DND-41 (cell line): Measurements from ENCODE around the gene DNER.

Experiments used
- ATAC-seq: fragments of 200-7000 bp; cut with Tn5 transposase; 3 replicates; pipeline ENCODE4 v1.9.1; 2021; ENCODE audit warnings: low read depth; ENCODE audit not compliant: insufficient read depth
- DNase-seq: peaks from one replicate; pipeline ENCODE4 v3.0.0-alpha.2; 2020
- H2AFZ ChIP-seq: 2 replicates; pipeline ENCODE4 v1.6.0; 2012; ENCODE audit warnings: low read depth, low read length
- H3K27ac ChIP-seq: 2 replicates; pipeline ENCODE4 v1.5.1; 2012; ENCODE audit warnings: low read length, inconsistent platforms
- H3K27me3 ChIP-seq: fragments of 200-600 bp; sonication (generic); 2 replicates; pipeline ENCODE4 v1.6.0; 2012; ENCODE audit warnings: low read length, mild to moderate bottlenecking, inconsistent platforms; ENCODE audit not compliant: insufficient read depth, poor library complexity
- H3K36me3 ChIP-seq: 2 replicates; pipeline ENCODE4 v1.5.1; 2012; ENCODE audit warnings: low read length, inconsistent platforms; ENCODE audit not compliant: insufficient read depth
- H3K4me1 ChIP-seq: 2 replicates; pipeline ENCODE4 v1.5.1; 2012; ENCODE audit warnings: mild to moderate bottlenecking, low read length; ENCODE audit not compliant: insufficient read depth
- H3K4me2 ChIP-seq: 2 replicates; pipeline ENCODE4 v1.6.0; 2012; ENCODE audit warnings: mild to moderate bottlenecking, moderate library complexity, low read length, inconsistent platforms; ENCODE audit not compliant: insufficient read depth
- H3K4me3 ChIP-seq, 2 experiments: fragments of 200-600 bp in 1 of 2; shearing (Covaris generic) in 1 of 2; 2 replicates each; pipeline ENCODE4 v1.5.1; 2012 to 2016; ENCODE audit warnings: inconsistent platforms in 2 of 2, low read length in 2 of 2, mild to moderate bottlenecking in 2 of 2, low read depth in 1 of 2, moderate library complexity in 1 of 2
- H3K79me2 ChIP-seq: 2 replicates; pipeline ENCODE4 v1.6.0; 2012; ENCODE audit warnings: low read length, inconsistent platforms; ENCODE audit not compliant: insufficient read depth
- H3K9ac ChIP-seq: 2 replicates; pipeline ENCODE4 v1.6.0; 2012; ENCODE audit warnings: low read depth, mild to moderate bottlenecking, inconsistent platforms, low read length, moderate library complexity
- H3K9me3 ChIP-seq: 2 replicates; pipeline ENCODE4 v1.5.1; 2012; ENCODE audit warnings: low read length, moderate library complexity, mild to moderate bottlenecking, inconsistent platforms; ENCODE audit not compliant: insufficient read depth, severe bottlenecking
- H4K20me1 ChIP-seq: 2 replicates; pipeline ENCODE4 v1.6.0; 2012; ENCODE audit warnings: low read length; ENCODE audit not compliant: insufficient read depth
- CTCF ChIP-seq: IDR thresholded peaks from 2 replicates; pipeline ENCODE4 v1.5.1; 2012; ENCODE audit warnings: borderline replicate concordance, low read length, moderate library complexity, mild to moderate bottlenecking; ENCODE audit not compliant: poor library complexity, severe bottlenecking; ENCODE audit errors: extremely low read depth
- EZH2 ChIP-seq: IDR thresholded peaks from 3 replicates; pipeline ENCODE4 v1.6.1; 2012; ENCODE audit warnings: borderline replicate concordance, low read depth, mild to moderate bottlenecking, moderate library complexity, low read length, inconsistent platforms; ENCODE audit not compliant: severe bottlenecking

The DNER gene

GRCh38 chr2:229422063-229422462 is 292.3 kb downstream of the DNER start:
- no peak overlapping the region for H2AFZ ChIP-seq
- TF ChIP-seq EZH2, result no peak
- TF ChIP-seq CTCF, result no peak

GRCh38 chr2:229419158-229419557 is 295.2 kb downstream of the DNER start:
- no peak overlapping the region for H3K4me2 ChIP-seq
- H2AFZ ChIP-seq, result no peak overlapping the region
- H3K4me3 ChIP-seq, result no peak overlapping the region
- no peak for TF ChIP-seq CTCF
- TF ChIP-seq EZH2, result no peak
- H3K36me3 ChIP-seq, result no peaks in the 10 kb centered on the region
- DNase-seq (no peak), ATAC-seq (no peak)
- no peaks in the 10 kb centered on the region for H4K20me1 ChIP-seq
- no peak overlapping the region for H3K27ac ChIP-seq
- H3K27me3 ChIP-seq, result no peaks in the 10 kb centered on the region
- no peaks in the 10 kb centered on the region for H3K4me1 ChIP-seq
- no peaks in the 10 kb centered on the region for H3K79me2 ChIP-seq
- no peak overlapping the region for H3K9ac ChIP-seq
- H3K9me3 ChIP-seq, result peaks cover 2% of the 10 kb centered on the region

More at GRCh38 chr2:229422063-229422462, 292.3 kb downstream of the DNER start:
- ATAC-seq (no peak), DNase-seq (no peak)
- Histone ChIP-seq H3K4me2 (no peak overlapping the region), H3K27me3 (no peaks in the 10 kb centered on the region), H3K9me3 (no peaks in the 10 kb centered on the region), H3K4me1 (no peaks in the 10 kb centered on the region), H3K4me3 (no peak overlapping the region), H3K79me2 (no peaks in the 10 kb centered on the region), H3K27ac (no peak overlapping the region), H3K9ac (no peak overlapping the region), H4K20me1 (no peaks in the 10 kb centered on the region), H3K36me3 (no peaks in the 10 kb centered on the region)

GRCh38 chr2:229417916-229418315 is 296.4 kb downstream of the DNER start:
- Histone ChIP-seq H2AFZ (no peak overlapping the region), H3K9me3 (peaks cover 2% of the 10 kb centered on the region), H3K27ac (no peak overlapping the region), H4K20me1 (no peaks in the 10 kb centered on the region), H3K79me2 (no peaks in the 10 kb centered on the region), H3K4me2 (no peak overlapping the region), H3K4me3 (no peak overlapping the region), H3K36me3 (no peaks in the 10 kb centered on the region), H3K9ac (no peak overlapping the region), H3K4me1 (no peaks in the 10 kb centered on the region), H3K27me3 (no peaks in the 10 kb centered on the region)
- ATAC-seq (no peak), DNase-seq (no peak)
- TF ChIP-seq EZH2 (no peak), CTCF (no peak)

GRCh38 chr2:229417176-229417575 is 297.2 kb downstream of the DNER start:
- DNase-seq (no peak), ATAC-seq (no peak)
- no peak overlapping the region for H3K27ac ChIP-seq
- H3K4me3 ChIP-seq, result no peak overlapping the region
- H3K36me3 ChIP-seq, result no peaks in the 10 kb centered on the region
- no peaks in the 10 kb centered on the region for H3K27me3 ChIP-seq
- H2AFZ ChIP-seq, result no peak overlapping the region
- no peak for TF ChIP-seq EZH2
- TF ChIP-seq CTCF, result no peak
- H3K9ac ChIP-seq, result no peak overlapping the region
- H4K20me1 ChIP-seq, result no peaks in the 10 kb centered on the region
- no peaks in the 10 kb centered on the region for H3K4me1 ChIP-seq
- no peak overlapping the region for H3K4me2 ChIP-seq
- peaks cover 2% of the 10 kb centered on the region for H3K9me3 ChIP-seq
- H3K79me2 ChIP-seq, result no peaks in the 10 kb centered on the region
